AG04450 (cell line): ENCODE data around the gene TIMD4. TPM values are rescaled to one million over a fixed set of nuclear protein-coding genes. Genes with fewer than 3 reads are reported as not detected.

Experiments
- CTCF ChIA-PET: fragments of 300-600, 350-600 bp; formaldehyde crosslinking; extraction: SDS; loops from one replicate; lab custom pipeline; 2022; ENCODE audit warnings: antibody characterized with exemption, inconsistent platforms; lab: Charles Lee
- POLR2A ChIA-PET: fragments of 350-600 bp; formaldehyde crosslinking; extraction: SDS; loops from one replicate; lab custom pipeline; 2021; ENCODE audit warnings: antibody characterized with exemption, inconsistent platforms; lab: Yijun Ruan, JAX
- DNase-seq: peaks from one replicate; pipeline ENCODE4 v3.0.0-alpha.2; 2011; ENCODE audit warnings: low read depth, low spot score
- H3K27ac ChIP-seq: one replicate; pipeline ENCODE4 v1.5.1; 2012; ENCODE audit warnings: low read depth, low read length, control low read depth
- H3K27me3 ChIP-seq: one replicate; pipeline ENCODE4 v1.6.0; 2012; ENCODE audit warnings: low read length; ENCODE audit not compliant: control insufficient read depth, insufficient read depth
- H3K4me3 ChIP-seq: 2 replicates; pipeline ENCODE4 v1.5.1; 2011; ENCODE audit warnings: mild to moderate bottlenecking, low read depth, low read length, control low read depth
- H3K9me3 ChIP-seq: 2 replicates; pipeline ENCODE4 v1.5.1; 2012; ENCODE audit warnings: low read length; ENCODE audit not compliant: control insufficient read depth, insufficient read depth
- polyA plus RNA-seq: library from polyadenylated mRNA; depleted of rRNA; stranded (reverse); fragments of >200 nt; gene quantifications from 2 replicates; pipeline ENCODE4 v1.2.3, GENCODE V29; 2011
- TF ChIP-seq, protein P1 (sequence below): IDR thresholded peaks from 2 replicates; pipeline ENCODE4 v1.5.1; 2011; ENCODE audit warnings: low read depth, low read length, control low read depth, inconsistent platforms

The TIMD4 gene
- polyA plus RNA-seq, 1 experiment, result not detected

DNA sequence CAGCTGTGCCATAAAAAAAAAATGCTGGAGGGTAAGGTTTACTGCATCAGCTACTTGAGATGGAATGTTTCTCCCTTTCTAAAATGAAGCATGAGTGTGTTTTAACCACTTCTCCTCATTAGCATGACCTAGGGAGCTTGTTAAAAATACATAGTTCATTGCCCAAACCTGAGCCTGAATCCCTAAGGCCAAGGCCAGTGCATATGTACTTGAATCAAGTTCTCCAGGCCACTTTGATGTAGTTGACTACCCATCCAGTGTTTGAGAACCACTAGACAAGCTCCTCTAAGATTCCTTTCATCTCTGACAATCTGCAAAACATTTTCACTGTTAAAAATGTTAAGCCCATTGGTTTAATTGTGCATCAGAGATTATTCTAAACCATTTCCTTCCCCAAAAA lies 6.7 kb downstream of the TIMD4 start:
- no peak for DNase-seq
- Histone ChIP-seq H3K27ac (no peak overlapping the region), H3K27me3 (no peaks in the 10 kb centered on the region), H3K9me3 (peaks cover 19% of the 10 kb centered on the region), H3K4me3 (no peak overlapping the region)
- TF ChIP-seq, protein P1, sequence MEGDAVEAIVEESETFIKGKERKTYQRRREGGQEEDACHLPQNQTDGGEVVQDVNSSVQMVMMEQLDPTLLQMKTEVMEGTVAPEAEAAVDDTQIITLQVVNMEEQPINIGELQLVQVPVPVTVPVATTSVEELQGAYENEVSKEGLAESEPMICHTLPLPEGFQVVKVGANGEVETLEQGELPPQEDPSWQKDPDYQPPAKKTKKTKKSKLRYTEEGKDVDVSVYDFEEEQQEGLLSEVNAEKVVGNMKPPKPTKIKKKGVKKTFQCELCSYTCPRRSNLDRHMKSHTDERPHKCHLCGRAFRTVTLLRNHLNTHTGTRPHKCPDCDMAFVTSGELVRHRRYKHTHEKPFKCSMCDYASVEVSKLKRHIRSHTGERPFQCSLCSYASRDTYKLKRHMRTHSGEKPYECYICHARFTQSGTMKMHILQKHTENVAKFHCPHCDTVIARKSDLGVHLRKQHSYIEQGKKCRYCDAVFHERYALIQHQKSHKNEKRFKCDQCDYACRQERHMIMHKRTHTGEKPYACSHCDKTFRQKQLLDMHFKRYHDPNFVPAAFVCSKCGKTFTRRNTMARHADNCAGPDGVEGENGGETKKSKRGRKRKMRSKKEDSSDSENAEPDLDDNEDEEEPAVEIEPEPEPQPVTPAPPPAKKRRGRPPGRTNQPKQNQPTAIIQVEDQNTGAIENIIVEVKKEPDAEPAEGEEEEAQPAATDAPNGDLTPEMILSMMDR, result no peak
- ChIA-PET POLR2A (no interaction called here), CTCF (no interaction called here)

DNA sequence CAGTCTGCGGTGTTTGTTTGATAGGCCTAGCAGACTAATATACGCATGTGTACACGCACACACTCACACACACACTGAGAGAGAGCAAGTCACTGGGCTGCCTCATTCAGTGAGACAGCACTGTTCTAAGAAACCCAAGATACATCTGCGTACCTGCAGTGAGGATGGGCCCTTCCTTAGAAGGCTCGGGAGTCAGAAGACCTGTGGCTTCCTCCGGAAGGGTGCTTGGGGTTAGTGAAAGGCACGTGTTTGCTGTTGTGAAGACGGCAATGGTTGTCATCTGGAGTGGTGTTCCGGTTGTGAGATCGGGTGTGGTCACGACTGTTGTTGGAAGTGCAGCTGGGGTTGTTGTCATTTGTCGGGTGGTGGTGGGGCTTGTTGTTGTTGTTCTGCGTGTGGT lies 11.7 kb downstream of the TIMD4 start:
- TF ChIP-seq, protein P1, result no peak
- Histone ChIP-seq H3K27ac (no peak overlapping the region), H3K9me3 (peaks cover 24% of the 10 kb centered on the region), H3K4me3 (no peak overlapping the region), H3K27me3 (no peaks in the 10 kb centered on the region)
- CTCF ChIA-PET, result no interaction called here
- POLR2A ChIA-PET, result no interaction called here
- DNase-seq, result no peak

DNA sequence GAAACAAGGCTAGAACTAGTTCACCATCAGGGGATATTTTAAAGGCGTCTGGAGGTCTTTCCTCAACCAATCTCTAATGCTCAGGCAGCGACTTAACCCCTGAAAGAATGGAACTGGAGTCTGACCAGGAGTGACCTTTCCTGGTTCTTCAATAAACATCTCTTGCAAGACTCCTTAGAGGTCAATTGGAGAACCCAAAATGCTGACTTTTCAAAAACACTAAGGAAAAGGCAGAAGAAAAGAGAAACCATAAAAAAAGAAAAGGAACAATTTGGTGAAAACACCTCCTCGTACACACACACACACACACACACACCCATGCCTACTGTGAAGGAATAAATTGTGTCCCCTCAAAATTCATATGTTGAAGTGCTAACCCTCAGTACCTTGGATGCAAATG lies 12.3 kb downstream of the TIMD4 start:
- POLR2A ChIA-PET, result no interaction called here
- CTCF ChIA-PET, result no interaction called here

DNA sequence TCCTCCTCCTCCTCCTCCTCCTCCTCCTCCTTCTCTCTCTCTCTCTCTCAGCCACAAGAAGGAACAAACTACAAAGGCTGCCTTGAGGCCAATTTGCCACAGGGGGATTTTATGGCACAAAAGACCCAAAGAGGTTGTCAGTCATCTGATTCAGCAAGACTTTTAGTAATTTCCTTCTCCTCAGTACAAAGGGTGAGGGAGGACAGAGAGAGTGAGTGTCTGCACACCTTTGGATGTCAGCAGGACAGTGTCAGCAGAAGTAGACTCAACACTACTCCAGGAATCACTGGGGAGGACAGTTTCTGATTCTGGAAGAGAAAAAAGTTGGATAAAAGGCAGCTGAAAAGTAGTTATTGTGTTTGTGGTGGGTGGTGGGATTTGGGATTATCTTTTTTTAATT lies 13.6 kb downstream of the TIMD4 start:
- H3K9me3 ChIP-seq, result peaks cover 17% of the 10 kb centered on the region
- no peaks in the 10 kb centered on the region for H3K27me3 ChIP-seq
- ChIA-PET POLR2A (no interaction called here), CTCF (no interaction called here)
- H3K4me3 ChIP-seq, result no peak overlapping the region
- TF ChIP-seq, protein P1, result no peak
- DNase-seq, result no peak
- no peak overlapping the region for H3K27ac ChIP-seq

More for the DNA sequence above, 12.3 kb downstream of the TIMD4 start:
- DNase-seq, result no peak
- peaks cover 24% of the 10 kb centered on the region for H3K9me3 ChIP-seq
- H3K4me3 ChIP-seq, result no peak overlapping the region
- TF ChIP-seq, protein P1, result no peak
- no peaks in the 10 kb centered on the region for H3K27me3 ChIP-seq
- H3K27ac ChIP-seq, result no peak overlapping the region

DNA sequence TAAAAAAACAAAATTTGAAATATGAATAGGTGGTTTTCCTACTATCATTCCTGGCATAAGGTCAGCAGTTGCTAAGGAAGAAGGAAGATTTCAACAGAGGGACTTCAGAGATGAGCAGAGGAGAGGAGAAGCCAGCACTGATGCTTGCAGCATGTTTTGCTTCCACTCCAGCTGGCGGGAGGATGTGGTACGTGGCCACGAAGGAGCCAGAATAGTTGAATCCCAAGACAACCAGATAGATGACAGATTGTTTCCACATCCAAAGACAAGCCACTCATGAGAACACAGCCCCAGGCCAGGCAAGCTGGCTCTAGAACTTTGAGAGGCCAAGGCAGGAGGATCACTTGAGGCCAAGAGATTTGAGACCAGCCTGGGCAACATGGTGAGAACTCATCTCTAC lies 15.1 kb downstream of the TIMD4 start:
- no peak for DNase-seq
- POLR2A ChIA-PET, result no interaction called here
- TF ChIP-seq, protein P1, result no peak
- no peak overlapping the region for H3K27ac ChIP-seq
- H3K27me3 ChIP-seq, result no peaks in the 10 kb centered on the region
- CTCF ChIA-PET, result no interaction called here
- peaks cover 13% of the 10 kb centered on the region for H3K9me3 ChIP-seq
- H3K4me3 ChIP-seq, result no peak overlapping the region
